CD14-positive monocyte (primary cell): Measurements from ENCODE around the gene HNRNPM. TPM values are rescaled to one million over a fixed set of nuclear protein-coding genes. Genes with fewer than 3 reads are reported as not detected.

Experiments used
- DNase-seq, 3 donors: peaks; one replicate each; pipeline ENCODE4 v3.0.0-alpha.2; 2011 to 2022
- H2AFZ ChIP-seq: 2 replicates; pipeline ENCODE4 v1.6.0; 2012; ENCODE audit warnings: mild to moderate bottlenecking, low read depth, low read length, inconsistent platforms; ENCODE audit not compliant: insufficient read depth, poor library complexity, severe bottlenecking
- H3K27ac ChIP-seq, 2 donors: 1 replicate in 1 of 2; 2 replicates in 1 of 2; pipeline ENCODE4 v1.5.1; 2012 to 2013; ENCODE audit warnings: low read length in 2 of 2, control low read depth in 1 of 2, inconsistent platforms in 1 of 2, low read depth in 1 of 2, mild to moderate bottlenecking in 1 of 2
- H3K27me3 ChIP-seq, 2 donors: one replicate each; pipeline versions ENCODE4 v1.6.0 to v1.6.1; 2011 to 2013; ENCODE audit warnings: low read length in 2 of 2; ENCODE audit not compliant: control insufficient read depth in 2 of 2, insufficient read depth in 2 of 2
- H3K36me3 ChIP-seq, 2 donors: replicated peaks in 1 of 2; 1 replicate in 1 of 2; 2 replicates in 1 of 2; pipeline versions ENCODE4 v1.5.1 to v1.6.1; 2012 to 2013; ENCODE audit warnings: low read length in 2 of 2, control low read depth in 1 of 2, inconsistent platforms in 1 of 2, mild to moderate bottlenecking in 1 of 2; ENCODE audit not compliant: insufficient read depth in 2 of 2, control insufficient read depth in 1 of 2
- H3K4me1 ChIP-seq, 2 donors: 1 replicate in 1 of 2; 2 replicates in 1 of 2; pipeline versions ENCODE4 v1.5.1 to v1.6.1; 2012 to 2013; ENCODE audit warnings: low read length in 2 of 2, control low read depth in 1 of 2, inconsistent platforms in 1 of 2, mild to moderate bottlenecking in 1 of 2, moderate library complexity in 1 of 2; ENCODE audit not compliant: insufficient read depth in 2 of 2, control insufficient read depth in 1 of 2
- H3K4me2 ChIP-seq: replicated peaks from 2 replicates; pipeline ENCODE3; 2012; ENCODE audit warnings: low read length, moderate library complexity, mild to moderate bottlenecking; ENCODE audit not compliant: poor library complexity, severe bottlenecking; ENCODE audit errors: extremely low read depth
- H3K4me3 ChIP-seq, 3 experiments: fragments of 200-600 bp in 1 of 3; sonication (generic) in 1 of 3; replicated peaks in 1 of 3; 1 replicate in 2 of 3; 2 replicates in 1 of 3; pipeline ENCODE4 v1.5.1; 2011 to 2013; ENCODE audit warnings: low read length in 3 of 3, mild to moderate bottlenecking in 3 of 3, control low read depth in 2 of 3, low read depth in 2 of 3, inconsistent platforms in 1 of 3, moderate library complexity in 1 of 3
- H3K79me2 ChIP-seq: 2 replicates; pipeline ENCODE4 v1.6.0; 2012; ENCODE audit warnings: mild to moderate bottlenecking, control low read depth, inconsistent platforms, low read length, moderate library complexity; ENCODE audit not compliant: insufficient read depth
- H3K9ac ChIP-seq: 2 replicates; pipeline ENCODE4 v1.6.0; 2017; ENCODE audit warnings: low read length, mild to moderate bottlenecking; ENCODE audit not compliant: insufficient read depth, poor library complexity, severe bottlenecking
- H3K9me3 ChIP-seq, 2 donors: replicated peaks in 1 of 2; 1 replicate in 1 of 2; 2 replicates in 1 of 2; pipeline versions ENCODE4 v1.5.1 to v1.6.1; 2012 to 2013; ENCODE audit warnings: low read length in 2 of 2, control low read depth in 1 of 2; ENCODE audit not compliant: control insufficient read depth in 1 of 2, insufficient read depth in 1 of 2
- H4K20me1 ChIP-seq: 2 replicates; pipeline ENCODE4 v1.6.0; 2012; ENCODE audit warnings: mild to moderate bottlenecking, low read length, control low read depth, moderate library complexity; ENCODE audit not compliant: insufficient read depth
- H3K27ac Mint-ChIP-seq, 7 donors: one replicate each; pipeline ENCODE4 v1.8.0; 2020; ENCODE audit warnings: mild to moderate bottlenecking in 7 of 7, mixed read lengths in 7 of 7, moderate library complexity in 6 of 7, inconsistent platforms in 2 of 7
- H3K27me3 Mint-ChIP-seq, 3 donors: one replicate each; pipeline ENCODE4 v1.8.0; 2021 to 2022; ENCODE audit warnings: low read depth in 3 of 3, mild to moderate bottlenecking in 3 of 3, mixed read lengths in 3 of 3, moderate library complexity in 3 of 3, inconsistent platforms in 1 of 3
- H3K36me3 Mint-ChIP-seq, 2 donors: one replicate each; pipeline ENCODE4 v1.8.0; 2020; ENCODE audit warnings: mixed read lengths in 2 of 2, inconsistent platforms in 1 of 2, mild to moderate bottlenecking in 1 of 2
- H3K4me1 Mint-ChIP-seq: one replicate; pipeline ENCODE4 v1.8.0; 2020; ENCODE audit warnings: mild to moderate bottlenecking, mixed read lengths
- H3K4me3 Mint-ChIP-seq, 2 donors: one replicate each; pipeline ENCODE4 v1.8.0; 2020; ENCODE audit warnings: mild to moderate bottlenecking in 2 of 2, mixed read lengths in 2 of 2, moderate library complexity in 1 of 2
- H3K9me3 Mint-ChIP-seq, 7 donors: one replicate each; pipeline ENCODE4 v1.8.0; 2020 to 2022; ENCODE audit warnings: mixed read lengths in 7 of 7, mild to moderate bottlenecking in 6 of 7, moderate library complexity in 6 of 7, inconsistent platforms in 2 of 7
- WGBS: methylation state at CpG from one replicate; pipeline ENCODE4 v1.1.5; 2013; ENCODE audit warnings: missing lambda C conversion rate; ENCODE audit not compliant: insufficient coverage; 5-methylcytosine and 5-hydroxymethylcytosine counted together
- intact Hi-C, 2 donors: fragments of 100-400 bp; cut with micrococcal nuclease; formaldehyde crosslinking; loops; one replicate each; pipeline versions ENCODE4 v1.15.0 to v1.15.1; 2023
- polyA plus RNA-seq, 3 donors: library from polyadenylated mRNA; depleted of rRNA in 1 of 3; unstranded in 2 of 3; stranded (reverse) in 1 of 3; fragments of 300-500 nt in 2 of 3; fragments of >200 nt in 1 of 3; fragmentation: Illumina TruSeq in 2 of 3; gene quantifications; 1 replicate in 2 of 3; 2 replicates in 1 of 3; pipeline ENCODE4 v1.2.3, GENCODE V29; 2012 to 2021
- TF ChIP-seq, protein P1 (sequence below): fragments of 200-600 bp; IDR thresholded peaks from one replicate; pipeline ENCODE4 v1.8.0; 2022; ENCODE audit warnings: antibody characterized with exemption, mild to moderate bottlenecking

HNRNPM gene
- polyA plus RNA-seq, 3 donors = 77.0 to 121 (median 116) TPM

DNA sequence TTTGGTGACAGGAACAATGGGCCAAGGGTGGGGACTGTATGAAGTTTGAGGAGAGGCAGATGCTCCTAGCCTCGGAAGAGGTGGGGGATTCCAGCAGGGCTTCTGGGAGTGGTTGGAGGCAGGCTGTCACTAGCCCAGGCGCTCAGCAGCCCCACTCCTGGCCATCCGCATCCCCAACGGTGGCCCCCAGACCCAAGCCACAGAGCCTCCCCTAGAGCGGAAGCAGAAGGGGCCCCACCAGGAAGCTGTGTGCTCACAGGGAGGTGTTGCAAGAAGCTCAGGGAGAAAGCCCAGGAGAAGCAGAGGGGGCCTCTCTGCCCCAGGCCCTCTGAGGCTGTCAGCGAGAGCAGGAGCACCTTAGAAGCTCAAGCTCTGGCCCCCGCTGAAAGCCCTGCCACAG is 49.4 kb downstream of the HNRNPM start:
- Histone ChIP-seq H4K20me1 (peaks cover 39% of the 10 kb centered on the region), H3K27me3 (no peaks in the 10 kb centered on the region), H3K27ac (peak overlapping the region; percentile 59 to 77), H3K79me2 (peaks cover 92% of the 10 kb centered on the region), H3K4me1 (peaks cover 97 to 100% of the 10 kb centered on the region in 2 donors), H3K36me3 (peaks cover 72 to 86% of the 10 kb centered on the region in 2 donors), H2AFZ (peak overlapping the region; percentile 38), H3K9ac (peak overlapping the region; percentile 47), H3K9me3 (no peaks in the 10 kb centered on the region), H3K4me2 (peak overlapping the region; percentile 76), H3K4me3 (peak overlapping the region; percentile 6 to 66 (median 30))
- peak; percentile 54 to 74 (median 69) for DNase-seq
- Mint-ChIP-seq H3K4me3 (peak overlapping the region; percentile 65 to 82), H3K27ac (peak overlapping the region; percentile 87 to 93 (median 92)), H3K36me3 (peaks cover 63 to 96% of the 10 kb centered on the region in 2 donors), H3K9me3 (no peaks in the 10 kb centered on the region), H3K4me1 (peaks cover 80% of the 10 kb centered on the region), H3K27me3 (peaks cover 0 to 2% (median 1%) of the 10 kb centered on the region in 3 donors)
- intact Hi-C loops = no loop called here
- 0% methylated on average over 2 of the region's 7 CpGs for WGBS
- TF ChIP-seq, protein P1, sequence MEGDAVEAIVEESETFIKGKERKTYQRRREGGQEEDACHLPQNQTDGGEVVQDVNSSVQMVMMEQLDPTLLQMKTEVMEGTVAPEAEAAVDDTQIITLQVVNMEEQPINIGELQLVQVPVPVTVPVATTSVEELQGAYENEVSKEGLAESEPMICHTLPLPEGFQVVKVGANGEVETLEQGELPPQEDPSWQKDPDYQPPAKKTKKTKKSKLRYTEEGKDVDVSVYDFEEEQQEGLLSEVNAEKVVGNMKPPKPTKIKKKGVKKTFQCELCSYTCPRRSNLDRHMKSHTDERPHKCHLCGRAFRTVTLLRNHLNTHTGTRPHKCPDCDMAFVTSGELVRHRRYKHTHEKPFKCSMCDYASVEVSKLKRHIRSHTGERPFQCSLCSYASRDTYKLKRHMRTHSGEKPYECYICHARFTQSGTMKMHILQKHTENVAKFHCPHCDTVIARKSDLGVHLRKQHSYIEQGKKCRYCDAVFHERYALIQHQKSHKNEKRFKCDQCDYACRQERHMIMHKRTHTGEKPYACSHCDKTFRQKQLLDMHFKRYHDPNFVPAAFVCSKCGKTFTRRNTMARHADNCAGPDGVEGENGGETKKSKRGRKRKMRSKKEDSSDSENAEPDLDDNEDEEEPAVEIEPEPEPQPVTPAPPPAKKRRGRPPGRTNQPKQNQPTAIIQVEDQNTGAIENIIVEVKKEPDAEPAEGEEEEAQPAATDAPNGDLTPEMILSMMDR = no peak

- 93% methylated on average over 21 of the region's 22 CpGs for WGBS
- H3K4me1 ChIP-seq = peaks cover 82 to 97% of the 10 kb centered on the region in 2 donors
- peak overlapping the region; percentile 7 to 52 for H3K4me3 Mint-ChIP-seq
These were observed 53.5 kb downstream of the HNRNPM start for GRCh38 chr19:8498295-8498694.

More at GRCh38 chr19:8498295-8498694, 53.5 kb downstream of the HNRNPM start:
- peaks cover 47% of the 10 kb centered on the region for H4K20me1 ChIP-seq
- peaks cover 0 to 4% (median 0%) of the 10 kb centered on the region in 3 donors for H3K27me3 Mint-ChIP-seq
- no peak overlapping the region for H2AFZ ChIP-seq
- H3K27ac Mint-ChIP-seq = peak overlapping the region in 2 of 7 donors; percentile 63 to 80
- H3K4me3 ChIP-seq = peak overlapping the region in 2 of 3 experiments; percentile 7 to 87
- peaks cover 41 to 50% of the 10 kb centered on the region in 2 donors for H3K36me3 ChIP-seq
- peaks cover 37 to 72% of the 10 kb centered on the region in 2 donors for H3K36me3 Mint-ChIP-seq
- intact Hi-C loops = no loop called here
- H3K9ac ChIP-seq = no peak overlapping the region
- no peaks in the 10 kb centered on the region for H3K9me3 ChIP-seq
- H3K4me2 ChIP-seq = peak overlapping the region; percentile 85
- TF ChIP-seq, protein P1 = no peak
- H3K4me1 Mint-ChIP-seq = peaks cover 74% of the 10 kb centered on the region
- H3K27ac ChIP-seq = peak overlapping the region; percentile 78 to 83
- no peak for DNase-seq
- H3K79me2 ChIP-seq = peaks cover 100% of the 10 kb centered on the region
- peaks cover 0 to 1% (median 0%) of the 10 kb centered on the region in 7 donors for H3K9me3 Mint-ChIP-seq
- H3K27me3 ChIP-seq = no peaks in the 10 kb centered on the region
